Trophoblast cell (in vitro differentiated cells and primary cell): ENCODE results near the gene DIAPH2.
A peak's percentile ranks its signal among the peaks of the same experiment; 100 is the strongest.

Experiments used
- DNase-seq, 2 donors: peaks; one replicate each; pipeline ENCODE4 v3.0.0-alpha.2; 2016
- H2AFZ ChIP-seq: 2 replicates; pipeline ENCODE4 v1.6.1; 2013; ENCODE audit warnings: low read length, moderate library complexity, mild to moderate bottlenecking; ENCODE audit not compliant: insufficient read depth, poor library complexity
- H2AK5ac ChIP-seq: 2 replicates; pipeline ENCODE4 v1.6.1; 2013; ENCODE audit warnings: mild to moderate bottlenecking, low read length
- H2BK120ac ChIP-seq: 2 replicates; pipeline ENCODE4 v1.6.1; 2013; ENCODE audit warnings: low read length, mild to moderate bottlenecking, moderate library complexity; ENCODE audit not compliant: insufficient read depth, poor library complexity
- H2BK12ac ChIP-seq: 2 replicates; pipeline ENCODE4 v1.6.1; 2013; ENCODE audit warnings: mild to moderate bottlenecking, low read length, moderate library complexity
- H2BK5ac ChIP-seq: 2 replicates; pipeline ENCODE4 v1.6.1; 2013; ENCODE audit warnings: low read length, low read depth, moderate library complexity, mild to moderate bottlenecking; ENCODE audit not compliant: poor library complexity
- H3K14ac ChIP-seq: 2 replicates; pipeline ENCODE4 v1.6.1; 2013; ENCODE audit warnings: mild to moderate bottlenecking, low read length
- H3K18ac ChIP-seq: 2 replicates; pipeline ENCODE4 v1.6.1; 2013; ENCODE audit warnings: mild to moderate bottlenecking, low read length
- H3K23ac ChIP-seq: 2 replicates; pipeline ENCODE4 v1.6.1; 2013; ENCODE audit warnings: low read length
- H3K27ac ChIP-seq: 2 replicates; pipeline ENCODE4 v1.5.1; 2013; ENCODE audit warnings: low read depth, mild to moderate bottlenecking, inconsistent platforms, low read length, moderate library complexity
- H3K27me3 ChIP-seq: 2 replicates; pipeline ENCODE4 v1.6.1; 2013; ENCODE audit warnings: inconsistent platforms, mild to moderate bottlenecking, low read length, moderate library complexity; ENCODE audit not compliant: insufficient read depth
- H3K36me3 ChIP-seq, 2 experiments: 1 replicate in 1 of 2; 2 replicates in 1 of 2; pipeline ENCODE4 v1.6.1; 2013; ENCODE audit warnings: low read length in 2 of 2, mild to moderate bottlenecking in 2 of 2, moderate library complexity in 1 of 2; ENCODE audit not compliant: insufficient read depth in 2 of 2, control insufficient read depth in 1 of 2
- H3K4ac ChIP-seq: 2 replicates; pipeline ENCODE4 v1.6.1; 2013; ENCODE audit warnings: low read depth, mild to moderate bottlenecking, low read length, moderate library complexity
- H3K4me1 ChIP-seq, 2 experiments: 1 replicate in 1 of 2; 2 replicates in 1 of 2; pipeline ENCODE4 v1.6.1; 2013; ENCODE audit warnings: low read length in 2 of 2, mild to moderate bottlenecking in 2 of 2, moderate library complexity in 1 of 2; ENCODE audit not compliant: insufficient read depth in 2 of 2, control insufficient read depth in 1 of 2
- H3K4me2 ChIP-seq: 2 replicates; pipeline ENCODE4 v1.6.1; 2013; ENCODE audit warnings: inconsistent platforms, mild to moderate bottlenecking, low read length, moderate library complexity
- H3K4me3 ChIP-seq: 2 replicates; pipeline ENCODE4 v1.5.1; 2013; ENCODE audit warnings: mild to moderate bottlenecking, low read depth, low read length, inconsistent platforms
- H3K79me1 ChIP-seq: one replicate; pipeline ENCODE4 v1.6.1; 2013; ENCODE audit warnings: low read length
- H3K79me2 ChIP-seq: 2 replicates; pipeline ENCODE4 v1.6.1; 2013; ENCODE audit warnings: low read length, mild to moderate bottlenecking; ENCODE audit not compliant: control insufficient read depth, insufficient read depth, poor library complexity
- H3K9ac ChIP-seq: 2 replicates; pipeline ENCODE4 v1.6.1; 2013; ENCODE audit warnings: mild to moderate bottlenecking, low read length
- H3K9me3 ChIP-seq: 2 replicates; pipeline ENCODE4 v1.6.1; 2013; ENCODE audit warnings: low read depth, mild to moderate bottlenecking, control low read depth, inconsistent platforms, low read length; ENCODE audit not compliant: insufficient read depth
- H4K12ac ChIP-seq: 2 replicates; pipeline ENCODE4 v1.6.1; 2013; ENCODE audit warnings: low read depth, mild to moderate bottlenecking, low read length, moderate library complexity
- H4K8ac ChIP-seq: 2 replicates; pipeline ENCODE4 v1.6.1; 2013; ENCODE audit warnings: low read depth, mild to moderate bottlenecking, low read length, moderate library complexity
- H4K91ac ChIP-seq: one replicate; pipeline ENCODE4 v1.6.1; 2013; ENCODE audit warnings: low read depth, mild to moderate bottlenecking, low read length, moderate library complexity
- whole genome bisulfite sequencing: extraction: QIAGEN DNeasy Blood & Tissue Kit; methylation state at CpG from one replicate; pipeline ENCODE4 v1.1.7; 2013; ENCODE audit warnings: missing lambda C conversion rate; ENCODE audit not compliant: insufficient read length, insufficient coverage; ENCODE audit errors: extremely low coverage; 5-methylcytosine and 5-hydroxymethylcytosine counted together

DIAPH2 gene

DNA sequence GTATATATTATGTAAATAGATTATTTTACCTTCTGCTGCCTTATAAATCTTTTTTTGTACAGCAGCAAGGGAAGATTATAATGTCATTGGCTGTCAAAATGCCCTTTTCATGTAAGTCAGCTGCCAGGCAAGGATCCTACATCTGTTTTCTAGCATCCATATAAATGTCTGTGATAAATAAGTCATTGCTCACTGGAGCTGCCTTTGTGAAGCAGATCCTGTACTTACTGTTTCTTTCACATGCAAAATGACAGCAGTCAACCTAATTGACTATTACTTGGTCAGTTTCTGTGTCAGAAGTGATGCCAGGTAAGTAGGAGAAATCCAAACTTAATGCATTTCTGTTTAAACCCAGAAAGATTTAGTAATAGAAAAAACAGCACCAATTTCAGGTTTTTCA lies 819.8 kb downstream of the DIAPH2 start:
- DNase-seq: no peak
- H3K9me3 ChIP-seq: no peaks in the 10 kb centered on the region
- no peak overlapping the region for H3K4me2 ChIP-seq
- no peak overlapping the region for H2BK5ac ChIP-seq
- H3K79me1 ChIP-seq: no peaks in the 10 kb centered on the region
- no peak overlapping the region for H3K27ac ChIP-seq
- H3K14ac ChIP-seq: no peak overlapping the region
- no peak overlapping the region for H3K9ac ChIP-seq
- no peak overlapping the region for H3K4ac ChIP-seq
- H3K4me1 ChIP-seq: peaks cover 0 to 2% of the 10 kb centered on the region in 2 experiments
- H3K4me3 ChIP-seq: no peak overlapping the region
- H2BK120ac ChIP-seq: no peak overlapping the region
- no peak overlapping the region for H2AK5ac ChIP-seq
- no peak overlapping the region for H4K12ac ChIP-seq
- no peaks in the 10 kb centered on the region for H3K79me2 ChIP-seq
- no peak overlapping the region for H4K91ac ChIP-seq
- H3K23ac ChIP-seq: no peak overlapping the region
- no peak overlapping the region for H3K18ac ChIP-seq
- H3K36me3 ChIP-seq: no peaks in the 10 kb centered on the region
- H3K27me3 ChIP-seq: no peaks in the 10 kb centered on the region
- H2BK12ac ChIP-seq: no peak overlapping the region
- no peak overlapping the region for H4K8ac ChIP-seq
- H2AFZ ChIP-seq: no peak overlapping the region

DNA sequence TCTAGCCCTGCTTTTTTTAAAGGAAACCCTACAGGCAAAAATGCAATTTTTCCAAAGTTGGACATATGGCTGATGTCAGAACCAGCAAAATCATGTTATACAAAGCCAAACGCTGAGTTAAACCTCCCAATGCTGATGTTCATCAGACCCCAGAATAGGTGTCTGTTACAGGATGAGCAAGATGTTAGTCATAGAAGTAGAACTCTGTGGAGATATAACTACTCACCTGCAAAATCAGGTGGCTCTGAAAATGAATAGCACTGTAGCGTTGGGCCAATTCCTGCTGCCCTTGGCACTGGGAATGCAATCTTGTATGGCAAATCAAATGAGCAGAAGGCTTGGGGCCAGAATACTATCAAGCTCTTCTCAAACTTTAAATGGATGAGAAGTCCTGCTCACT lies 833.1 kb downstream of the DIAPH2 start:
- Histone ChIP-seq H2AK5ac (no peak overlapping the region), H3K18ac (no peak overlapping the region), H2BK5ac (no peak overlapping the region), H3K4me3 (no peak overlapping the region), H3K9me3 (no peaks in the 10 kb centered on the region), H3K27ac (no peak overlapping the region), H3K79me2 (no peaks in the 10 kb centered on the region), H4K91ac (no peak overlapping the region), H2BK120ac (no peak overlapping the region), H4K8ac (no peak overlapping the region), H3K23ac (no peak overlapping the region), H3K79me1 (no peaks in the 10 kb centered on the region), H3K4me2 (no peak overlapping the region), H3K4ac (no peak overlapping the region), H3K27me3 (no peaks in the 10 kb centered on the region), H2BK12ac (no peak overlapping the region), H3K14ac (no peak overlapping the region), H4K12ac (no peak overlapping the region), H3K4me1 (no peaks in the 10 kb centered on the region), H3K9ac (no peak overlapping the region), H2AFZ (no peak overlapping the region), H3K36me3 (no peaks in the 10 kb centered on the region)
- no peak for DNase-seq
- no CpG with 5 or more reads among the region's 2 CpGs for WGBS

DNA sequence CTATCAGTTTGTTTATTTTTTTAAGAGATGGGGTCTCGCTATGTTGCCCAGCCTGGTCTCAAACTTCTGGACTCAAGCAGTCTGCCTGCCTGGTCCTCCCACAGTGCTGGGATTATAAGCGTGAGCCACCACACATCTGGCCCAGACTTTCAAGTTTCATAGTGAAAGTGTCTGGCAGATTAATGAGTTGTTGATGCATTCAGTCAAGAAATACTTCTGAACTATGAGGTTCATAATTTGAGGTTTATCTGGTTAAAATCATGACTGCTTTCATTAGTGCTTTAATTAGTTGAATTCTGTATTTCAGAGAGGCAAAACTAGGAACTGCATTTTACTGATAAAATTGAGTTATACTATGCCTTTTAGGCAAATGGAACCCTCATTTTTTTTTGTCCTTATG lies 837.7 kb downstream of the DIAPH2 start:
- no peak overlapping the region for H3K4me2 ChIP-seq
- no peak overlapping the region for H3K9ac ChIP-seq
- no peak overlapping the region for H2AFZ ChIP-seq
- H3K14ac ChIP-seq: no peak overlapping the region
- H4K91ac ChIP-seq: no peak overlapping the region
- H4K12ac ChIP-seq: no peak overlapping the region
- WGBS: no CpG with 5 or more reads among the region's 2 CpGs
- H3K23ac ChIP-seq: no peak overlapping the region
- no peaks in the 10 kb centered on the region for H3K9me3 ChIP-seq
- H2BK12ac ChIP-seq: no peak overlapping the region
- H2BK5ac ChIP-seq: no peak overlapping the region
- no peaks in the 10 kb centered on the region for H3K27me3 ChIP-seq
- no peaks in the 10 kb centered on the region for H3K36me3 ChIP-seq
- no peaks in the 10 kb centered on the region for H3K79me2 ChIP-seq
- no peaks in the 10 kb centered on the region for H3K79me1 ChIP-seq
- no peak overlapping the region for H3K18ac ChIP-seq
- H4K8ac ChIP-seq: no peak overlapping the region
- H2AK5ac ChIP-seq: no peak overlapping the region
- H3K4ac ChIP-seq: no peak overlapping the region
- no peak overlapping the region for H3K4me3 ChIP-seq
- no peak overlapping the region for H2BK120ac ChIP-seq
- no peak for DNase-seq
- H3K4me1 ChIP-seq: peaks cover 0 to 3% of the 10 kb centered on the region in 2 experiments
- H3K27ac ChIP-seq: no peak overlapping the region

DNA sequence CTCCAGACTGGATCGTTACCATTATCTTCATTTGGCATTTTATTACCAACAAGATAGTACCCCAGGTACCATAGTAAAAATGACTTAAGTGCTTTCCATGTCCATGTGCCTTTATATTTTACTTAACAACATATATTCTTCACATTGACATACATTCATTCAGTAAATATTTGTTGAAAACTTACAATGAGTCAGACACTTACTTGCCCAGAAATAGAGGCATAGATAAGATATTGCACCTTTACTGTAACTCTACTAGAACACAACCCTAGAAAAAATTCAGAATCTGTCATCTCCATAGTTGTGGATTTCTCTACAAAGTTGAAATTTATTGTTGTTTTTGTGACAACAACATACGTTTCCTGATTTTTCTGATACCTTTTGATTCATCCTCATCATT lies 839.7 kb downstream of the DIAPH2 start:
- Histone ChIP-seq H3K79me1 (no peaks in the 10 kb centered on the region), H3K27ac (no peak overlapping the region), H2AK5ac (no peak overlapping the region), H3K18ac (no peak overlapping the region), H3K23ac (no peak overlapping the region), H3K4ac (no peak overlapping the region), H3K9me3 (no peaks in the 10 kb centered on the region), H4K12ac (no peak overlapping the region), H3K79me2 (no peaks in the 10 kb centered on the region), H4K8ac (no peak overlapping the region), H3K9ac (no peak overlapping the region), H2BK5ac (no peak overlapping the region), H3K4me1 (peaks cover 0 to 3% of the 10 kb centered on the region in 2 experiments), H4K91ac (no peak overlapping the region), H3K14ac (no peak overlapping the region), H3K36me3 (no peaks in the 10 kb centered on the region), H3K4me3 (no peak overlapping the region), H3K27me3 (no peaks in the 10 kb centered on the region), H2BK12ac (no peak overlapping the region), H3K4me2 (no peak overlapping the region), H2BK120ac (no peak overlapping the region), H2AFZ (no peak overlapping the region)
- peak; percentile 16 to 47 for DNase-seq
- no CpG with 5 or more reads among the region's 2 CpGs for WGBS
